Right lobe of liver (tissue), 4 donors: ENCODE measurements around the gene INSIG2.

Experiments used
- CTCF ChIP-seq, 4 donors: fragments of 200-600 bp in 3 of 4; fragments of 450-650 bp in 1 of 4; IDR thresholded peaks; one replicate each; pipeline versions ENCODE4 v1.5.1 to v1.8.0; 2016 to 2022; ENCODE audit warnings: antibody characterized with exemption in 4 of 4, mild to moderate bottlenecking in 2 of 4
- POLR2A ChIP-seq: fragments of 450-650 bp; IDR thresholded peaks from one replicate; pipeline ENCODE4 v1.6.1; 2017; ENCODE audit warnings: antibody characterized with exemption, mild to moderate bottlenecking
- donor health status: DM: no; HTN: no; CAD: no.
- donor health status: DM: no; HTN: no; CAD: no.
- donor health status: DM: no; HTN: yes; CAD: no.

- no peak for TF ChIP-seq CTCF (IDR thresholded peaks at IDR 0.05)
- no peak for TF ChIP-seq POLR2A
Observed at GRCh38 chr2:118121101-118121500, 32.8 kb downstream of the INSIG2 start.
